GM21619 (cell line): ENCODE measurements around the gene SRPK2.
"Not testable (repeated sequence)": the region's sequence is repeated elsewhere in the genome, so short reads cannot be mapped to it uniquely, and the experiment has no call there.

Source experiments
- ATAC-seq: cut with Tn5 transposase; IDR thresholded peaks from one replicate; pipeline ENCODE4 v1.9.1; 2021; ENCODE audit not compliant: unreplicated experiment

SRPK2 gene

DNA sequence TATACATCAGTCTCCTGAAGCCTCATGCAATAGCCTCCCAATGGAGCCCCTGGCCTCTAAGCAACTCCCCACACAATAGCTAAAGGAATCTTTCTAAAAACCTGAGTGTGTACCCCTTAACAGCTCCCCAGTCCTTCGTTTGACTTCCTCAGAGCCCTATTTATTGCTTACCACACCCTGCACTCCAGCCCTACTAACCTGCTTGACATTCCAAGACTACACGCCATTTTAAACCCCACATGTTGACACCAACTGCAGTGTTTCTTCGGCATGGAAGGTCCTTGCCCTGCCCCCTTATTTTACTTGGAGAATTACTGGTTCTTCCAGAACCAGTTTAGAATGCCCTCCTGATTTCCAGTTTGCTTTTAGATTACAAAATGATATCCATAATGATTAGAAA, 10.8 kb downstream of the SRPK2 start:
- ATAC-seq: no peak

DNA sequence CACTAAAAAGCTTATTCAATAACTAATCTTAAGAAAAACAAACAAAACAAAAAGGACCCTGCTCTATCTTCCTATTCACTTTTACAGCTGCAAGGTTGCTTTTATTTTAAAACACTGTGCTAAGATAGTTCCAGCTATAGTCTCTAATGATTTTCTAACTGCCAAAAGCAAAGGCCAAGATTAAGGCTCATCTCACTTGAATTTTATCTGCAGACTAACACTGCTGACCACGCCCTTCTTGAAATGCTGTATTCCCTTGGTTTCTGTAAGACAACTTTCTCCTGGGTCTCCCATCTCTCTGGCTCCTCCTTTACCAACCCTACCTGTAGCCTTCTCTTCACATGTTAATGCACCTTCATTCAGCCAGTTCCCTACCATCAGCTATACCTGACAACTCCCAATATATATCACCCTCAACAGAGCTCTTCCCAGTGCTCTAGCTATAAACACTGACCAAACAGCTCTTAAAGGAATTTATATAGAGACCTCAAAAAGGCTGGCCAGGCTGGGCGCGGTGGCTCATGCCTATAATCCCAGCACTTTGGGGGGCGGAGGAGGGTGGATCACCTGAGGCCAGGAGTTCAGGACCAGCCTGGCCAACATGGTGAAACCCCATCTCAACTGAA, 11.7 kb downstream of the SRPK2 start:
- no peak for ATAC-seq

DNA sequence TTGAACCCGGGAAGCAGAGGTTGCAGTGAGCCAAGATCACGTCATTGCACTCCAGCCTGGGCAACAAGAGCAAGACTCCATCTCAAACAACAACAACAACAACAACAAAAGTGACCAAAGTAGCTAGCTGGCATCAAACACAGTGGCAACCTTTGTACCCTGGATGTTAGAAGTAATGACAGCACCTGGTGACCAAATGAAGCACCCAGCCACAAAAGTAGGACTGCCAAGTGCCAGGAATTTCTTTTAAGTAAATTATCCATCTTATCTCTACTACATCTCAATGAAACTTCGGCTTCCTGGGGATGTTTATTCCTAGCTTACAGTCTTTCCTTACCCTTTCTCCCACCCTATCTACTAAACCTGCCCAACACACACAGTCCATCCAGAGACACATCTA, 18.8 kb downstream of the SRPK2 start:
- no peak for ATAC-seq

DNA sequence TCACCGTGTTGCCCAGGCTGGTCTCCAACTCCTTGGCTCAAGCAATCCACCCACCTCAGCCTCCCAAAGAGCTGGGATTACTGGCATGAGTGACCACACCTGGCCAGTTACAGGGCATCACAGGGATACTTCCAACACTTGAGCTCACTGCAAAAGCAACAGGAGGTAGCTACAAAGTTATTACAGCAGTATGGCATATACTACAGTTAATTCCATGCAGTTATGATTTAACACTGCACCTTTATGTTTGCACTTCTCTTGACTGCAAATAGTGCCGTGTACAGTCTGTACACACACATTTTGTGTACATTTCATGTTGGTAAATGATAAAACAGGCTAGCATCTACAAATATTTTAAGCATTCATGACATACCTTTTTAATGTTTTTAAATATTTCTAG, 21.3 kb downstream of the SRPK2 start:
- no peak for ATAC-seq

DNA sequence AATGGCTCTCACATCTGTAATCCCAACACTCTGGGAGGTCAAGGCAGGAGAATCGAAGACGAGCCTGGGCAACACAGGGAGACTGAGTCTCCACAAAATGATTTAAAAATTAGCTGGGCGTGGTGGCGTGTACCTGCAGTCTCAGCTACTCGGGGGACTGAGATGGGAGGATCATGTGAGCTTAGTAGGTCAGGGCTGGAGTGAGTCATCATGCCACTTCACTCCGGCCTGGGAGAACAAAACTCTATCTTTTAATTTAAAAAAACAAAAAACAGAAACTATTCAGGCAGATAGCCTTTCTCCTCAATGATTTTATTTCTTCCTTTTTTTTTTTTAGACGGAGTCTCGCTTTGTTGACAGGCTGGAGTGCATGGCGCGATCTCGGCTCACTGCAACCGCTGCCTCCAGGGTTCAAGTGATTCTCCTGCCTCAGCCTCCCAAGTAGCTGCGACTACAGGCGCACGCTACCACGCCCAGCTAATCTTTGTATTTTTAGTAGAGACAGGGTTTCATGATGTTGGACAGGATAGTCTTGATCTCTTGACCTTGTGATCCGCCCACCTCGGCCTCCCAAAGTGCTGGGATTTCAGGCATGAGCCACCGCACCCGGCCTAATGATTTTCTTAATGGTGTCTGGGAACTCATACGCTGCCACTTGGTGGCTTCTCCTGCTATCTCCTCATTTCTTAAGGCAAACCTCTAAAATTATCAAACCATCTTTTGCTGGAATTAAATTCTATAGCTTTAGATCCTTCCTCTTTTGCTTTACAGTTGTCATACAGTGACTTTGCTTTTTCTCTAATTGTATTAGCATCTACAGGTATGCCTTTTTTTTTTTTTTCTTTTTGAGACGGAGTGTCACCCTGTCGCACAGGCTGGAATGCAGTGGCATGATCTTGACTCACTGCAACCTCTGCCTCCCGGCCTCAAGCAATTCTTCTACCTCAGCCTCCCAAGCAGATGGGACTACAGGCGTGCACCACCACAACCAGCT, 22.9 kb downstream of the SRPK2 start:
- ATAC-seq: no peak

DNA sequence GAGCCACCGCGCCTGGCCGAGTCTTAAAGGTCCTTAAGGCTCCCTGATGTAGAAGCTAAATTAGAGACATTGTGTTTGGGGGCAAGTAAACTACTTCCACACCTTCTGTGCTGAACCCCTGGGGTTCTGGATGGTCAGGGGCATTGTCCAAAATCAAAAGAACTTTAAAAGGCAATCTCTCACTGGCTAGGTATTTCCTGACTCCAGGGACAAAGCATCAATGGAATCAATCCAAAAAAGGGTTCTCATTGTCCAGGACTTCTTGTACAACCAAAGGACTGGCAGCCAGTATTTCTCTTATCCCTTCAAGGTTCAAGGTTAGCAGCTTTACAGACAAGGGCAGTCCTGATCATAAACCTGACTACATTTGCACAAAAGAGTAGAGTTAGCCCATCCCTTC, 24.0 kb downstream of the SRPK2 start:
- no peak for ATAC-seq

DNA sequence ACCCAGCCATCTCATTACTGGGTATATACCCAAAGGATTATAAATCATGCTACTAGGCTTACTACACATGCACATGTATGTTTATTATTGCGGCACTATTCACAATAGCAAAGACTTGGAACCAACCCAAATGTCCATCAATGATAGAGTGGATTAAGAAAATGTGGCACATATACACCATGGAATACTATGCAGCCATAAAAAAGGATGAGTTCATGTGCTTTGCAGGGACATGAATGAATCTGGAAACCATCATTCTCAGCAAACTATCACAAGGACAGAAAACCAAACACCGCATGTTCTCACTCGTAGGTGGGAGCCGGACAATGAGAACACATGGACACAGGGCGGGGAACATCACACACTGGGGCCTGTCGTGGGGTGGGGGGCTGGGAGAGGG, 25.1 kb downstream of the SRPK2 start:
- ATAC-seq: not testable (repeated sequence)

DNA sequence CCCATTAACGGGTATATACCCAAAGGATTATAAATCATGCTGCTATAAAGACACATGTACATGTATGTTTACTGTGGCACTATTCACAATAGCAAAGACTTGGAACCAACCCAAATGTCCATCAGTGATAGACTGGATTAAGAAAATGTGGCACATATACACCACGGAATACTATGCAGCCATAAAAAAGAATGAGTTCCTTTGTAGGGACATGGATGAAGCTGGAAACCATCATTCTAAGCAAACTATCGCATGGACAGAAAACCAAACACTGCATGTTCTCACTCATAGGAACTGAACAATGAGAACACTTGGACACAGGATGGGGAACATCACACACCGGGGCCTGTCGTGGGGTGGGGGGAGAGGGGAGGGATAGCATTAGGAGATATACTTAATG, 26.0 kb downstream of the SRPK2 start:
- ATAC-seq: not testable (repeated sequence)

DNA sequence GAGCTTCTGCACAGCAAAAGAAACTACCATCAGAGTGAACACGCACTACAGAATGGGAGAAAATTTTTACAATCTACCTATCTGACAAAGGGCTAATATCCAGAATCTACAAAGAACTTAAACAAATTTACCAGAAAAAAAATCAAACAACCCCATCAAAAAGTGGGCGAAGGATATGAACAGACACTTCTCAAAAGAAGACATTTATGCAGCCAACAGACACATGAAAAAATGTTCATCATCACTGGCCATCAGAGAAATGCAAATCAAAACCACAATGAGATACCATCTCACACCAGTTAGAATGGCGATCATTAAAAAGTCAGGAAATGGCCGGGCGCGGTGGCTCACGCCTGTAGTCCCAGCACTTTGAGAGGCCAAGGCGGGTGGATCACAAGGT, 26.7 kb downstream of the SRPK2 start:
- ATAC-seq: not testable (repeated sequence)

DNA sequence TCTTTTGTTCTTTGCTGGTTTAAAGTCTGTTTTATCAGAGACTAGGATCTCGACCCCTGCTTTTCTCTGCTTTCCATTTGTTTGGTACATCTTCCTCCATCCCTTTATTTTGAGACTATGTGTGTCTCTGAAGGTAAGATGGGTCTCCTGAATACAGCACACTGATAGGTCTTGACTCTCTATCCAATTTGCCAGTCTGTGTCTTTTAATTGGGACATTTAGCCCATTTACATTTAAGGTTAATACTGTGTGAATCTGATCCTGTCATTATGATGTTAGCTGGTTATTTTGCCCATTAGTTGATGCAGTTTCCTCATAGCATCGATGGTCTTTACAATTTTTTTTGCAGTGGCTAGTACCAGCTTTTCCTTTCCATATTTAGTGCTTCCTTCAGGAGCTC, 28.6 kb downstream of the SRPK2 start:
- ATAC-seq: not testable (repeated sequence)

DNA sequence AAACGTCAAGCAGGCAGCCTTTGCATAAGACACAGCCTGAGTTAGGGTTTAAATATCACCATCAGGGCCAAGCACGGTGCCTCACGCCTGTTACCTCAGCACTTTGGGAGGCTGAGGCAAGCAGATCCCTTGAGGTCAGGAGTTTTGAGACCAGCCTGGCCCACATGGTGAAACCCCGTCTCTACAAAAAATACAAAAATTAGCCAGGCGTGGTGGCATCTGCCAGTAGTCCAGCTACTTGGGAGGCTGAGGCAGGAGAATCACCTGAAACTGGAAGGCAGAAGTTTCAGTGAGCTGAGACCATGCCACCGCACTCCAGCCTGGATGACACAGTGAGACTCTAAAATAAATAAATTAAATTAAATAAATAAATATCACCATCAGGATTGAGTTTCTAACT, 33.0 kb downstream of the SRPK2 start:
- ATAC-seq: no peak

DNA sequence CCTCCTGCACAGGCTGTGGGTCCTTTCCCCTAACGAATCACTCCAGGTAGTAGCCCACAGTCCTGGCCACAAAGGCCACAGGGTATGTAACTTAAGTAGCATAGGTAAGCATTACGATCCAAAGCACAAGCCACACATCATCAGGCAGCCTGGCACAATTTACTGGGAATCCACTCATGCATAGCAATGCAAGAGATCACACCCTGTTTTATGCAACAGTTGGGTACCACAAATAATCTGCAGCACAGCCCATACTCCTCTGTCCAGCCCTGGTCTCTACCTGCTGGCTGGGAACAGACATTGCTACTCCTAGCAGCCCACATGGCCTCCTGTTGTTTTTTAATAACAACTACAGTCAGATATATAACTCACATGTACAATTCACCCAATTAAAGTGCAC, 34.3 kb downstream of the SRPK2 start:
- no peak for ATAC-seq

DNA sequence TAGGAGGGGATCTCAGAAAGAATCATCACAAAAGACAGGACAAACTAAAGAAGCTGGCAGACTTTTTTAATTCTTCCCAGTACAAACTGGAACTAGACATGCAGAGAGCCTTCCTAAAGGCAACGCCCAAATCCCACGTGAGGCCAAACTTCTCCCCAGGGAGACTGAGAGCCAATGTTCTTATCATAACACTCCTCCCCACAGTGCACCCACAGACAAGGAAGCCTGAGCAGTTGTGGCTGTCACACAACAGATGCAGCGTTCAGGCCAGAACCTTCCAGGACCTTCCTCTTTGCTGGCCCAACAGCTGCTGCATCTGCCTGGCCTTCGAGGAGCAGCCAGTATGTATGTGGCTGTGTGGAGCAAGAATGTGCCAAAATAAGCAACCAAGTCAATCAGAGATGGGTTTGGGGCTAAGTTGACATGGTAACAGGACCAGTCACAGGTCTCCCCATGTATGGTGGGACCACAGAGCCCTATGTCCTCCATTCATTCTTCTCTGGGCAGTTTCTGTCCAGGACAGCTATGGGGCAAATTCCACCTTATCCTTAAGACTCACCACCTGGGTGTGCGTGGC, 34.9 kb downstream of the SRPK2 start:
- peak; percentile 38 for ATAC-seq

DNA sequence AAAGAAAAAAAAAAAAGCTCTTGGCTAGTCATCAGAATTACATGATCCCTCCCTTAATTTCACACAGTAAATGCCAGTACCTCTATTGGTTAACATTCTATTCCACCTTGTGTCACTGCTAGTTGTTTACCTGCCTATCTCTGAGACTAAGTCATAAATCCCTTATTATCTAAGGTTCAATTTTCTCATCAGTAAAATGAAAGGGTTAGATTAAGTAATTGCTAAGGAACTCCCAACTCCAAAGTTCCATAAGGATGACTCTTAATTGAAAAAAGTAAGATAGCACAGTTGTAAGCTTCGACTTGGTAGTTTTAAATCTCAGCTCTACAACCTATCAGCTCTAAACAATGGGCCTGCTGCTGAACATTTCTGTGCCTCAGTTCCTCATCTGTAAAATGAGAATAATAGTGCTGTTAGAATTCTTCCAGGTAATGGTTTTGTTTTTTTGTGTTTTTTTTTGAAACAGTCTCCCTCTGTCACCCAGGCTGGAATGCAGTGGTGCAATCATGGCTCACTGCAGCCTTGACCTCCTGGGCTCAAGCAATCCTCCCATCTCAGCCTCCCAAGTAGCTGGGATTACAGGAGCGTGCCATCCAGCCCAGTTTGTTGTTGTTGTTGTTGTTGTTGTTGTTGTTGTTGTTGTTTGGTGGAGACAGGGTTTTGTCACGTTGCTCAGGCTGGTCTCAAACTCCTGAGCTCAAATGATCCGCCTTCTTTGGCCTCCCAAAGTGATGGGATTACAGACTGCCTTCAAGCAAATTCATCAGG, 35.6 kb downstream of the SRPK2 start:
- ATAC-seq: no peak

DNA sequence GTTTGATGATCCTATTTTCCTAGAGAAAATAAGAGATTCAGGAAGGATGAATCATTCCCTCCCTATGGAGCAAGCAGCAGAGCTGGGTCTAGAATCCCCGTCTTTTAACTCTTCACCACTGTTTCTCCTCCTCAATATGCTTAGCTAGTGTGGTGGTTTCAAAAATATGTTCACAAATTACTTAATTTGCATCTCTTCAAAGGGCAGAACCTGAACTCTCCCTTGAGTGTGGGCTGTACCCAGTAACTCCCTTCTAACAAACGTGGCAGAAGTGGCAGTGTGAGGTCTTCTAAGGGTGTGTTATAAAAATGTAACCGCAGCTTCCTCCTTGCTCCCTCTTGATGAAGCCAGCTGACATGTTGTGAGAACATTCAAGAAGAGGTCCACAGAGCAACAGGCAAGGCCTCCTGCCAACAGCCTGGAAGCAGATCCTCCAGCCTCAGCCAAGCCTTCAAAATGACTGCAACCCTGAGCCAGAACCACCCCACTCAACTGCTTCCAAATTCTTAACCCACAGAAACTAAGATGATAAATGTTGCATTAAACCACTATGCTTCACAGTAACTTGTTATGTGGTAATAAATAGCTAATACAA, 36.6 kb downstream of the SRPK2 start:
- ATAC-seq: peak; percentile 84

DNA sequence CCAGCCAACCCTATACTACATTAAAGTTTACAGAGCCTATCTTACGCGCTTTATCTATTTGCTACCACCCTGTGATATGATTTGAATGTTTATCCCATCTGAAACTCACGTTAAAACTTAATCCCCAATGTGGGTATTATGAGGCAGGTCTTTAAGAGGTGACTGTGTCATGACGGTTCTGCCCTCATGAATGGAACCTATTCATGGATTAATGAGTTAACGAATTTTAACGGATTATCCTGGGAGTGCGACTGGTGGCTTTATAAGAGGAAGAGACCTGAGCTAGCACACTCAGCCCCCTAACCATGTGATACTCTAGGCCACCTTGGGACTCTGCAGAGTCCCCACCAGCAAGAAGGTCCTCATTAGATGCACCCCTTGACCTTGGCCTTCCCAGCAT, 37.8 kb downstream of the SRPK2 start:
- ATAC-seq: no peak

DNA sequence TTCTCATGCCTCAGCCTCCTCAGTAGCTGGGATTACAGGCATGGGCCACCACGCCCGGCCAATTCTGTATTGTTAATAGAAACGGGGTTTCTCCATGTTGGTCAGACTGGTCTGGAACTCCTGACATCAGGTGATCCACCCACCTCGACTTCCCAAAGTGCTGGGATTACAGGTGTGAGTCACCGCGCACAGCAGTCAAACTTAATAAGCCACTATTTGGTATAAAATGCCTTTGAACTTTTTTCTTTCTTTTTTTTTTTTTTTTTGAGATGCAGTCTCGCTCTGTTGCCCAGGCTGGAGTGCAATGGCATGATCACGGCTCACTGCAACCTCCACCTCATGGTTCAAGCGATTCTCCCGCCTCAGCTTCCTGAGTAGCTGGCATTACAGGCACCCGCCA, 40.5 kb downstream of the SRPK2 start:
- ATAC-seq: not testable (repeated sequence)

DNA sequence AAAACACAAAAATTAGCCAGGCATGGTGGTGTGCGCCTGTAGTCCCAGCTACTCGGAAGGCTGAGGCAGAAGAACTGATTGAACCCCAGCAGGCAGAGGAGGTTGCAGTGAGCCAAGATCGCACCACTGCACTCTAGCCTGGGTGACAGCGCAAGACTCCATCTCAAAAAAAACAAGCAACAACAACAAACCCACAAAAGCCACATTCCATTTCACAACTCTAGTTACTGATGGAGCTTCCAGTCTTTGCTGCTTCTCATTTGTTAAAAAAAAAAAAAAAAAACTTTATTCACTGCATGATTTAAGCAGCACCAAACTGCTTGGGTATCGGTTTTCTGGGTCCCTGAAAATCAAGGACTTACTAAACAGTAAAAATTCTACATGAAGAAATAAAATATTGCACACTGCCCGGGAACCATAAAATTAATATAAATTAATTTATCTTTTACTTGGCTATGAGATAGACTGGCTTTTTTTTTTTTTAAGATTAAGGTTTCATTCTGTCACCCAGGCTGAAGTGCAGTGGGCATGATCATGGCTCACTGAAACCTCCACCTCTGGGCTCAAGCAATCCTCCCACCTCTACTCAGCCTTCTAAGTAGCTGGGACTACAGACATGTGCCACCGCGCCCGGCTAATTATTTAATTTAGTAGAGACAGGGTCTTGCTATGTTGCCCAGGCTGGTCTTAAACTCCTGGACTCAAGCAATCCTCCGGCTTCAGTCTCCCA, 42.0 kb downstream of the SRPK2 start:
- ATAC-seq: no peak

DNA sequence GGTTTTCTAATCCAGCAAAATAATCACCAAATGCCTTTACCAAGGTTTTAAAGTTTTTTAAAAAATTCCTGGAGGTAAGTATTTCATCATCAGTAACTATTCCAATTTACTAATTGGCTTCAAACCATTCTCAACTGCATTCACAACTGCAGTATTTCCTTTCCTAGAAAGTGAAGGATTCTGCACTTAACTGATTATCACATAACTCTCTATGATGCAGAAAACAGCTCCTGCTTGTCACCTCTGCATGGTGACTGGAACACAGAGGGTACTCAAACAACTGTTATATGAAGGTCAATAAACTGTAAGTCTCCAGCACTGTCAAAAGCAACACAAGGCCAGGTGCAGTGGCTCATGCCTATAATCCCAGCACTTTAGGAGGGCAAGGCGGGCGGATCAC, 42.6 kb downstream of the SRPK2 start:
- no peak for ATAC-seq

DNA sequence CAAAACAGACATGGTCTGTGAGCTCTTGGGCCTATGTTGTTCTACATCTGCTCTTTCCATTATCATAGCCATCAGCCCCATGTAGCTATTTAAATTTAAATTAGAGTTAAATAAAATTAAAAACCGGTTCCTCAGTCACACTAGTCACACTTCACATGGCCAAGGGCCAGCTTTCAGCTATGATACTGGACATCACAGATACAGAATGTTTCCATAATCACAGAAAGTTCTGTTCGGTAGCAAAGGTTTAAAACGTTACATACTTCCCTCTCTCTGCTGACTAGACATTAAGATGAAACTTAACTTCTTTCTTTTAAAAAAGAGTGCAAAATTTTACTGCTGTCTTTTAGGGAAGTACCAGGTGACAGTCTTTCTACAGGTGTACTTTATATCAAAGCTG, 43.0 kb downstream of the SRPK2 start:
- no peak for ATAC-seq
